MM.1S (cell line): ENCODE results near the gene WIPF3.

Experiments used
- EZH2 ChIP-seq: fragments of 300-600 bp; sonication (generic); optimal IDR thresholded peaks from 2 replicates; pipeline ENCODE3; 2017; ENCODE audit warnings: low read depth, mild to moderate bottlenecking, antibody characterized with exemption, low read length, mixed read lengths
- TF ChIP-seq, protein P1 (sequence below): fragments of 300-600 bp; sonication (generic); IDR thresholded peaks from 2 replicates; pipeline ENCODE4 v1.5.1; 2016; ENCODE audit warnings: antibody characterized with exemption, low read length, mixed read lengths

DNA sequence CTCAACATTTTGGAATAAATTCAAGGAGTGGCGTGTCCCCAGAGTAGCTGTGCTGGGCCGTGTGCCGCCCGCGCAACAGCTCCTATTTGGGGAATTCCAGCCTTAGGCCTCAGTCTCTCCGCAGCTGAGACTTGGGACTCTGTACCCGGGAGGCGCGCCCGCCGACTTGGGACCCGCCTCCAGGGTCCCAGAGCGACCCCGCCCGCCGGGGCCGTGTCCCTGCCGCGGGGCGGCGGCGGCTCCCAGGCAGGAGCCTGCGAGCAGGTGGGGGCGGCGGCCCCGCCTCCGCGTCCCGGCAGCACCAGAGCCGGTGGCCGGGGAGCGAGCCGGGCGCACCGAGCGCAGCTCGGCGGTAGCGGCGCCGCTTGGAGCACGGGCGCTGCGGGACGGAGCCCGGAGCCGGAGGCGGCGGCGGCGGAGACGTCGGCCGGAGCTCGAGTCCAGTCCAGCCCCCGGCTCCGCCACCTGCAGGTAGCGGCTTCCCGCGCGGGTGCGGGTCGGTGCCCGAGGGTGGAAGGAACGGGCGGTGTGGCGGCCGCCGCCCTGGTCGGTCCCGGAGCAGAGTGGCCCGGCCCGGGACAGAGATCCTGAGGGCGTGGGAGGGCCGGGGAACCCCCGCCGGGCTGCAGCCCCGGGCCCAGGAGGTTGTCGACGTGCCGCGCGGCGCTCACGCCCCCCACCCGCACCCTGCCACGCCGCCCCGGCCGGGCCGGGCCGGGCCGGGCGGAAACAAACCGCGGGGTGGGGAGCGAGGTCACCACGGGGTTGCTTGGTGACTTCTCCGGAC lies at the start of gene WIPF3:
- TF ChIP-seq EZH2 = no peak
- TF ChIP-seq, protein P1, sequence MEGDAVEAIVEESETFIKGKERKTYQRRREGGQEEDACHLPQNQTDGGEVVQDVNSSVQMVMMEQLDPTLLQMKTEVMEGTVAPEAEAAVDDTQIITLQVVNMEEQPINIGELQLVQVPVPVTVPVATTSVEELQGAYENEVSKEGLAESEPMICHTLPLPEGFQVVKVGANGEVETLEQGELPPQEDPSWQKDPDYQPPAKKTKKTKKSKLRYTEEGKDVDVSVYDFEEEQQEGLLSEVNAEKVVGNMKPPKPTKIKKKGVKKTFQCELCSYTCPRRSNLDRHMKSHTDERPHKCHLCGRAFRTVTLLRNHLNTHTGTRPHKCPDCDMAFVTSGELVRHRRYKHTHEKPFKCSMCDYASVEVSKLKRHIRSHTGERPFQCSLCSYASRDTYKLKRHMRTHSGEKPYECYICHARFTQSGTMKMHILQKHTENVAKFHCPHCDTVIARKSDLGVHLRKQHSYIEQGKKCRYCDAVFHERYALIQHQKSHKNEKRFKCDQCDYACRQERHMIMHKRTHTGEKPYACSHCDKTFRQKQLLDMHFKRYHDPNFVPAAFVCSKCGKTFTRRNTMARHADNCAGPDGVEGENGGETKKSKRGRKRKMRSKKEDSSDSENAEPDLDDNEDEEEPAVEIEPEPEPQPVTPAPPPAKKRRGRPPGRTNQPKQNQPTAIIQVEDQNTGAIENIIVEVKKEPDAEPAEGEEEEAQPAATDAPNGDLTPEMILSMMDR = no peak
